Cardiac muscle cell (in vitro differentiated cells and primary cell): ENCODE measurements around the gene PLCG1. TPM values are rescaled to one million over a fixed set of nuclear protein-coding genes. Genes with fewer than 3 reads are reported as not detected.

Experiments used
- DNase-seq, 2 donors: peaks; one replicate each; pipeline versions ENCODE4 v3.0.0 to v3.0.0-alpha.2; 2010 to 2017; ENCODE audit warnings: low read depth in 1 of 2, low spot score in 1 of 2
- H3K27ac ChIP-seq: fragments of 200-600 bp; sonication (generic); 2 replicates; pipeline ENCODE4 v1.5.1; 2016
- H3K27me3 ChIP-seq: fragments of 200-600 bp; sonication (generic); 2 replicates; pipeline ENCODE4 v1.6.0; 2016; ENCODE audit warnings: control low read depth
- H3K36me3 ChIP-seq: fragments of 200-600 bp; sonication (generic); 2 replicates; pipeline ENCODE4 v1.5.1; 2016; ENCODE audit warnings: control low read depth
- H3K4me1 ChIP-seq: fragments of 200-600 bp; sonication (generic); 2 replicates; pipeline ENCODE4 v1.8.1; 2017; ENCODE audit warnings: low read depth, mild to moderate bottlenecking, mixed run types
- H3K4me3 ChIP-seq: fragments of 200-600 bp; sonication (generic); 2 replicates; pipeline ENCODE4 v1.5.1; 2016; ENCODE audit warnings: mild to moderate bottlenecking
- H3K9me3 ChIP-seq: fragments of 200-600 bp; sonication (generic); 2 replicates; pipeline ENCODE4 v1.5.1; 2017; ENCODE audit warnings: low read depth, mild to moderate bottlenecking, control low read depth
- polyA plus RNA-seq: library from polyadenylated mRNA; unstranded; fragments of >200 nt; fragmentation: Nextera tagmentation; extraction: Ambion mirVana; gene quantifications from 2 replicates; pipeline ENCODE4 v1.2.1, GENCODE V29; 2016
- total RNA-seq: library from RNA; depleted of rRNA; stranded (reverse); fragments of >200 nt; gene quantifications from 2 replicates; pipeline ENCODE4 v1.2.3, GENCODE V29; 2016
- TF ChIP-seq, protein P1 (sequence below): IDR thresholded peaks from 2 replicates; pipeline ENCODE4 v1.5.1; 2012; ENCODE audit warnings: low read depth, mild to moderate bottlenecking, low read length

The PLCG1 gene
- total and polyA plus RNA-seq, 2 experiments from 2014 or later = 43.7 to 87.6 TPM

DNA sequence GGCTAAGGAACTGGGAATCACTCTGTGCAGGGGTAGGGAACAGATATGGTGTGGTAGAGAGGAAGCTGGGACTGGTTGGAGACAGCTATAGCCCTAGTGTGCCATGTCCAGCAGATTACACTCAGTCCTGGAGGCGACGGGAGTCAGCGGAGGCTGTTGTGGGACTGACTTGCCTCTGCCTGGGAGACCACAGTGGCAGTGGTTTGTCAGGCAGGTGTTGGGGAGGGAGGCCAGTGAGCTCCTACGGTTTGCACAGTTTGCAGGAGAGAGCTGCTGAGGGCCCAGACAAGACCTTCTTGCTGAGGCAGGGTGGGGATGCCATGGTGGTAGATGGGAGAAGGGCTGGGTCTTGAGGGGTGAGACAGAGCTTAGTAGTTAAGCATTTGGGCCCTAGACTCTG, 4.9 kb downstream of the PLCG1 start:
- H3K9me3 ChIP-seq = no peaks in the 10 kb centered on the region
- peak overlapping the region; percentile 52 for H3K27ac ChIP-seq
- peaks cover 39% of the 10 kb centered on the region for H3K4me1 ChIP-seq

DNA sequence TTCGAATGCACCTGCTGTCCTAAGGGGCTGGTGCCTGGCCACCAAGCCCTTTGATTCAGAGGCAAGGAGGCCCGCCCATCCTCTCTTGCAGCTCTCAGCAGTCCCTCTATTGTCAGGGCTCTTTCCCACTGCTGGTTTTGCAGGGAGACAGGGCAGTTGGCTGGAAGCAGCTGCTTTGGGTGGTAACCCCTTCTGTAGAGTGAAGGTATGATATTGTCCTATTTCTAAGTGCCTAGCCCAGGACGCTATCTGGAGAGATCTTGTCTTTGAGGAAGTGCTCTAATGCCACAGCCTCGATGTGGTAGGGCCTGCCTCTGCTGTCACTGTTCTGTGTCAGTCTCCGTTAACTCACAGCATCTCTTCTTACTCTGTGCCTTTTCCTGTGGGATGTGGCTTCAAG, 5.6 kb downstream of the PLCG1 start:
- no peak for DNase-seq
- H3K9me3 ChIP-seq = no peaks in the 10 kb centered on the region
- H3K27ac ChIP-seq = peak overlapping the region; percentile 41
- TF ChIP-seq, protein P1, sequence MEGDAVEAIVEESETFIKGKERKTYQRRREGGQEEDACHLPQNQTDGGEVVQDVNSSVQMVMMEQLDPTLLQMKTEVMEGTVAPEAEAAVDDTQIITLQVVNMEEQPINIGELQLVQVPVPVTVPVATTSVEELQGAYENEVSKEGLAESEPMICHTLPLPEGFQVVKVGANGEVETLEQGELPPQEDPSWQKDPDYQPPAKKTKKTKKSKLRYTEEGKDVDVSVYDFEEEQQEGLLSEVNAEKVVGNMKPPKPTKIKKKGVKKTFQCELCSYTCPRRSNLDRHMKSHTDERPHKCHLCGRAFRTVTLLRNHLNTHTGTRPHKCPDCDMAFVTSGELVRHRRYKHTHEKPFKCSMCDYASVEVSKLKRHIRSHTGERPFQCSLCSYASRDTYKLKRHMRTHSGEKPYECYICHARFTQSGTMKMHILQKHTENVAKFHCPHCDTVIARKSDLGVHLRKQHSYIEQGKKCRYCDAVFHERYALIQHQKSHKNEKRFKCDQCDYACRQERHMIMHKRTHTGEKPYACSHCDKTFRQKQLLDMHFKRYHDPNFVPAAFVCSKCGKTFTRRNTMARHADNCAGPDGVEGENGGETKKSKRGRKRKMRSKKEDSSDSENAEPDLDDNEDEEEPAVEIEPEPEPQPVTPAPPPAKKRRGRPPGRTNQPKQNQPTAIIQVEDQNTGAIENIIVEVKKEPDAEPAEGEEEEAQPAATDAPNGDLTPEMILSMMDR = no peak
- no peaks in the 10 kb centered on the region for H3K36me3 ChIP-seq
- H3K27me3 ChIP-seq = no peaks in the 10 kb centered on the region
- H3K4me3 ChIP-seq = no peak overlapping the region
- peaks cover 39% of the 10 kb centered on the region for H3K4me1 ChIP-seq

More for the DNA sequence above, 4.9 kb downstream of the PLCG1 start:
- TF ChIP-seq, protein P1 = no peak
- Histone ChIP-seq H3K36me3 (no peaks in the 10 kb centered on the region), H3K27me3 (no peaks in the 10 kb centered on the region), H3K4me3 (no peak overlapping the region)
- no peak for DNase-seq

DNA sequence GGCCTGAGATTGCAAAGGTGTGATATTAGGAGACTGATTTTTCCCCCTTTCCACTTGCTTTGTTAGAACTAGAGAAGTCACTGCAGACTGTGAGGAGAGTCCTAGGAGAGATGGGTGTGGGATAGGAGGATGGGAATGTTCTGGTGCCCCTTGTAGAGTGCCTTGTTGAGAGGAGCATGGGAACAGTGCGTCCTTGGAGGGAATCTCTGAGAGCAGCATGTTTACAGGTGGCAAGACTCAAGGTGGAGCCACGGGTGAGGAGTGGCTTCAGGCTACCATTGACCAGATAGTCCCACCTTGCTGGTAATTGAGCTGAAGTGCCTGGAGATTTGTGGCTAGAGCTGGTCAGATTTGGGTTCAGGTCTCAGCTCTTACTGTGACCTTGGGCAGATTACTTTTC, 6.0 kb downstream of the PLCG1 start:
- peaks cover 39% of the 10 kb centered on the region for H3K4me1 ChIP-seq
- peak overlapping the region; percentile 41 for H3K27ac ChIP-seq
- H3K36me3 ChIP-seq = no peaks in the 10 kb centered on the region
- H3K9me3 ChIP-seq = no peaks in the 10 kb centered on the region
- no peaks in the 10 kb centered on the region for H3K27me3 ChIP-seq
- H3K4me3 ChIP-seq = no peak overlapping the region
- TF ChIP-seq, protein P1 = no peak
- no peak for DNase-seq

DNA sequence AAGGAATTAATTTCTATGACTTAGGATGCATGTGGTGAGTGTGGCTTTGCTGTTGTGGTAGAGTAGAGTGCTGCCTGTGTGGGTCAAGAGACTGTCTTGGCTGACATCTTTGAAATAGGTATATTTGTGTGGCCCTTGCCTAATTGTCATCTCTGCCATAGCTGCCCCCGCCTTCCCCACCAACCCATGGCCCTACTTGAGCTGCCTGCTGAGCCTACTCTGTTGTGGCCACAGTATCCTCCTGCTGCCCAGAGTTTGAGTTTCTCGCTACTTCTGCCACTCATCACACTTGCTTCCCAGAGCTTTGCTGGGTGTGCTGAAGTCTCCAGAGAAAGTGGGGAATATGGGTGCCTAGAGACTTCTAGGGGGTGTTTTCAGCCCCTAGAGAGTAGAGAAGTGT, 8.0 kb downstream of the PLCG1 start:
- no peaks in the 10 kb centered on the region for H3K9me3 ChIP-seq
- H3K27ac ChIP-seq = no peak overlapping the region
- H3K27me3 ChIP-seq = no peaks in the 10 kb centered on the region
- peaks cover 23% of the 10 kb centered on the region for H3K4me1 ChIP-seq
- no peak overlapping the region for H3K4me3 ChIP-seq
- TF ChIP-seq, protein P1 = no peak
- no peak for DNase-seq
- H3K36me3 ChIP-seq = no peaks in the 10 kb centered on the region

DNA sequence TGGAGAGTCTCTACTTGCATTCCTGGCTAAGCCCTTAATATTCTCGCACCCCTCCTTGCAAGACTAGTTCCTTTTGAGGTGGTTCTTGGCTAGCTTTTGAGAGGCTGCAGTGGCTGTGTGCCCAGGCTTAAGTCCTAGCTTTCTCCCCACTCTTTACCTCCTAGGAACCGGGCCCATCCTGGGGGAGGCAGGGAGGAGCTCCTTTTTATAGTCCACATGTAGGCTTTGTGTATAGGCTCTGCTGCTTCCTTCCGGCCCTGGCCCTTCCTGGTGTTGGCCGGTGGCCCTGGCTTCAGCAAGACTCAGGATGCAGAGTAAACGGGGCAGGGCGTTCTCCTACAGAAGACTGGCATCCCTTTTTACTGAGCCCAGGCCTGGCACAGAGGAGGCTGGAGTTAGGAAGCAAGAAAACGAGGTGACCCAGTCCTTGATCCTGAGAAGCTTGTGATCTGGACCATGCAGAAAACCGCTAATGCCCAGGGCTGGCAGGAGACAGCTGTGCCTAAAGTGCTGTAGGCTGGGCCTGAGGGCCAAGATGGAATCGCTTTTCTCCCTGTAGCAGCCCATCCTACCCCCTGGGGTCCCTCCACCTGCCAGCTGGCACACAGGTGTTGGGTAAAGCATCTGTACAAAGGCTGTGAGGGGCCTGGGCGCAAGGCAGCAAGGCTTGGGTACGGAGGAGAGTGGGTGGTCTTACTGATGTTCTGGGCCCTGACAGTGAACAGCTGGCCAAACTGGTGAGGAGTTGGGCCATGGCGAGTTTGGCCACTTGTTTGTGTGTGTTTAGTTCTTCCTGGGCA, 8.7 kb downstream of the PLCG1 start:
- Histone ChIP-seq H3K4me3 (no peak overlapping the region), H3K4me1 (peaks cover 18% of the 10 kb centered on the region), H3K27me3 (no peaks in the 10 kb centered on the region), H3K36me3 (no peaks in the 10 kb centered on the region), H3K27ac (no peak overlapping the region), H3K9me3 (no peaks in the 10 kb centered on the region)
- TF ChIP-seq, protein P1 = no peak
- DNase-seq = peak in 1 of 2 donors; percentile 52
